ENCODE results near the gene FTSJ3. TPM values are rescaled to one million over a fixed set of nuclear protein-coding genes. Genes with fewer than 3 reads are reported as not detected.

FTSJ3 gene
- polyA plus RNA-seq, 2 of the 4 experiments (the other 2 are of a cell fraction), result 74.5 to 104 TPM

DNA sequence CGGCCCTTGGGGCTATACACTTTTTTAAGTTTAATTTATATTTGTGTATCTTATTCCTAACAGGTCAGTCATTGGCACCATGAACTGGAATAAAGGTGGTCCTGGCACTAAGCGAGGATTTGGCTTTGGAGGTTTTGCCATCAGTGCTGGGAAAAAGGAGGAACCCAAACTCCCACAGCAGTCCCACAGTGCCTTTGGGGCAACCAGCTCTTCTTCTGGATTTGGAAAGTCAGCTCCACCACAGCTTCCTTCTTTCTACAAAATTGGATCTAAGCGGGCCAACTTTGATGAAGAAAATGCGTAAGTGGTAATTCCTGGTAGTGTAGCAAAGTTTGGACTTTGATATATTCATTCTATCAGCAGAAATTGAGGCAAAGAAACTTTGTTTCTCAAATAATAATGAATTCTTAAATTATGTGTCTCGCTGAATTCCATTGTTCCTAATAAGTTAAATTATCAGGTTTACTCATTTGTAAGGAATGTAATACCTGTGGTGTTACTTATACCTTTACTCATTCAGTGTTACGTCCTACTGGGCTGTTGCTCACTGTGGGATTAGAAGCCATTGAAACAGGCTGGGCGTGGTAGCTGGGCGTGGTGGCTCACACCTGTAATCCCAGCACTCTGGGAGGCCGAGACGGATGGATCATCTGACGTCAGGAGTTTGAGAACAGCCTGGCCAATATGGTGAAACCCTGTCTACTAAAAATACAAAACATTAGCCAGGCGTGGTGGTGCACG lies 40.3 kb downstream of the FTSJ3 start:
- H3K4me2 ChIP-seq, result no peak overlapping the region
- FAIRE-seq (no peak), ATAC-seq (no peak), DNase-seq (ENCODE audit: low read depth in 1 of 2, low spot score in 1 of 2) (no peak)
- 94% methylated on average over 13 of the region's 13 CpGs for WGBS (ENCODE audit: missing lambda C conversion rate)
- ChIA-PET POLR2A (interaction anchor here (1.2 kb wide), 1 partner anchor 13 kb away, joined by 3 read pairs; the partner anchor contains the start of genes CCDC47 and DDX42), CTCF (interaction anchor here (1.6 to 2.0 kb wide), 2 partner anchors 11 to 34 kb away, joined by 3 to 9 read pairs; no protein-coding TSS in a partner anchor)
- peaks cover 18% of the 10 kb centered on the region; the same call in 2 of the 3 replicates for H3K4me1 ChIP-seq
- no peak overlapping the region for H3K4me3 ChIP-seq
- no peak overlapping the region for H3K27ac ChIP-seq
- TF ChIP-seq BHLHE40 (IDR thresholded peaks at IDR 0.05; ENCODE audit: low read depth, low read length) (no peak), HOXB13 (CRISPR knock-in tag; IDR thresholded peaks at IDR 0.05; ENCODE audit: low read depth) (no peak), CBX8 (IDR thresholded peaks at IDR 0.05) (no peak), KDM1A (IDR thresholded peaks at IDR 0.05; ENCODE audit: low read depth) (no peak), POLR2A (IDR thresholded peaks at IDR 0.05; ENCODE audit: low read length) (no peak), ELK1 (IDR thresholded peaks at IDR 0.05; ENCODE audit: low read depth, low read length) (no peak), PHF8 (IDR thresholded peaks at IDR 0.05; ENCODE audit: borderline replicate concordance, low read depth) (no peak), NFE2L2 (conservative IDR thresholded peaks at IDR 0.05; ENCODE audit: low read length) (no peak), POLR2AphosphoS2 (conservative IDR thresholded peaks at IDR 0.05; ENCODE audit: low read length) (no peak), MAX (IDR thresholded peaks at IDR 0.05) (no peak)
- TF ChIP-seq, protein P1, sequence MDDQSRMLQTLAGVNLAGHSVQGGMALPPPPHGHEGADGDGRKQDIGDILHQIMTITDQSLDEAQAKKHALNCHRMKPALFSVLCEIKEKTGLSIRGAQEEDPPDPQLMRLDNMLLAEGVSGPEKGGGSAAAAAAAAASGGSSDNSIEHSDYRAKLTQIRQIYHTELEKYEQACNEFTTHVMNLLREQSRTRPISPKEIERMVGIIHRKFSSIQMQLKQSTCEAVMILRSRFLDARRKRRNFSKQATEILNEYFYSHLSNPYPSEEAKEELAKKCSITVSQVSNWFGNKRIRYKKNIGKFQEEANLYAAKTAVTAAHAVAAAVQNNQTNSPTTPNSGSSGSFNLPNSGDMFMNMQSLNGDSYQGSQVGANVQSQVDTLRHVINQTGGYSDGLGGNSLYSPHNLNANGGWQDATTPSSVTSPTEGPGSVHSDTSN (IDR thresholded peaks at IDR 0.05), result no peak
- no peaks in the 10 kb centered on the region for H3K9me3 ChIP-seq

- ChIA-PET CTCF (interaction anchor here (1.0 to 2.0 kb wide), 3 partner anchors 8 to 35 kb away, joined by 3 to 9 read pairs (median 3); no protein-coding TSS in a partner anchor), POLR2A (interaction anchor here (1.2 kb wide), 1 partner anchor 12 kb away, joined by 3 read pairs; the partner anchor contains the start of genes CCDC47 and DDX42)
- H3K9me3 ChIP-seq, result no peaks in the 10 kb centered on the region
- H3K27ac ChIP-seq, result no peak overlapping the region
- ATAC-seq (no peak), DNase-seq (ENCODE audit: low read depth in 1 of 2, low spot score in 1 of 2) (no peak), FAIRE-seq (no peak)
- no peak overlapping the region for H3K4me2 ChIP-seq
- WGBS (ENCODE audit: missing lambda C conversion rate), result 97% methylated on average over 1 of the region's 1 CpG
- TF ChIP-seq HEYL (CRISPR knock-in tag; IDR thresholded peaks at IDR 0.05) (no peak), HOXB13 (CRISPR knock-in tag; IDR thresholded peaks at IDR 0.05; ENCODE audit: low read depth) (no peak), FOSL2 (IDR thresholded peaks at IDR 0.05) (no peak), FOSL2 (CRISPR knock-in tag; IDR thresholded peaks at IDR 0.05) (no peak), RNF2 (IDR thresholded peaks at IDR 0.05; ENCODE audit: borderline replicate concordance, low read depth) (no peak)
- TF ChIP-seq, protein P2, sequence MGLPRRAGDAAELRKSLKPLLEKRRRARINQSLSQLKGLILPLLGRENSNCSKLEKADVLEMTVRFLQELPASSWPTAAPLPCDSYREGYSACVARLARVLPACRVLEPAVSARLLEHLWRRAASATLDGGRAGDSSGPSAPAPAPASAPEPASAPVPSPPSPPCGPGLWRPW (IDR thresholded peaks at IDR 0.05), result no peak
- H3K4me3 ChIP-seq, result no peak overlapping the region
- H3K4me1 ChIP-seq, result peaks cover 18% of the 10 kb centered on the region; the same call in 2 of the 3 replicates
Measured at GRCh38 chr17:63786117-63786516, 41.3 kb downstream of the FTSJ3 start.

DNA sequence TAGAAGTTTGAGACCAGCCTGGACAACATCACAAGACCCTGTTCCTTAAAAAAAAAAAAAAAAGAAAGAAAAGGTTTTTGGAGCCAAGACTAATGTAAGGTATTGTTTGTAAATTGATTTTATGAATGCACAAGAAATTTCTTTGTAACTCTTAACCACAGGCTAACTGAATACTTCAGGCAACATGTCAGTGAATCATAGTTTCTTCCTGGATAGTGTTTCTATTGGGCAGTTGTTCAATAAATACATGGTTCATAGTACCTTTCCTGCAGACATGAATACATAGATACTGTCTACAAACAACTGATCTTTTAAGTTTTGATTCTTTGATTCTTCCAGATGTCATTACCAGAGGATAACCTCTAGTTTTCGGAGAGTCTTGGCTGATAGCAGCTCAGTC lies 41.9 kb downstream of the FTSJ3 start:
- TF ChIP-seq REST (IDR thresholded peaks at IDR 0.05) (no peak), POLR2A (IDR thresholded peaks at IDR 0.05; ENCODE audit: low read length) (no peak), RNF2 (IDR thresholded peaks at IDR 0.05; ENCODE audit: borderline replicate concordance, low read depth) (no peak), RFX5 (IDR thresholded peaks at IDR 0.05) (no peak), CBX8 (IDR thresholded peaks at IDR 0.05) (no peak), FOSB (CRISPR knock-in tag; IDR thresholded peaks at IDR 0.05) (no peak), POLR2AphosphoS2 (conservative IDR thresholded peaks at IDR 0.05; ENCODE audit: low read length) (no peak)
- TF ChIP-seq, protein P3, sequence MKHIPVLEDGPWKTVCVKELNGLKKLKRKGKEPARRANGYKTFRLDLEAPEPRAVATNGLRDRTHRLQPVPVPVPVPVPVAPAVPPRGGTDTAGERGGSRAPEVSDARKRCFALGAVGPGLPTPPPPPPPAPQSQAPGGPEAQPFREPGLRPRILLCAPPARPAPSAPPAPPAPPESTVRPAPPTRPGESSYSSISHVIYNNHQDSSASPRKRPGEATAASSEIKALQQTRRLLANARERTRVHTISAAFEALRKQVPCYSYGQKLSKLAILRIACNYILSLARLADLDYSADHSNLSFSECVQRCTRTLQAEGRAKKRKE (CRISPR knock-in tag; IDR thresholded peaks at IDR 0.05; ENCODE audit: low read depth), result no peak
- peaks cover 24% of the 10 kb centered on the region for H3K4me1 ChIP-seq
- no peak overlapping the region for H3K4me3 ChIP-seq
- no peaks in the 10 kb centered on the region for H3K9me3 ChIP-seq
- WGBS (ENCODE audit: missing lambda C conversion rate), result 90% methylated on average over 1 of the region's 1 CpG
- FAIRE-seq, result no peak
- H3K27ac ChIP-seq, result no peak overlapping the region
- no peak for DNase-seq (ENCODE audit: low read depth in 1 of 2, low spot score in 1 of 2)
- ATAC-seq, result no peak
- H3K4me2 ChIP-seq, result no peak overlapping the region
- POLR2A ChIA-PET, result no interaction called here
- CTCF ChIA-PET, result interaction anchor here (1.0 to 3.9 kb wide), 3 partner anchors 8 to 11 kb away, joined by 3 to 15 read pairs (median 9); partner anchors contain the start of genes CCDC47 and DDX42
